Activated naive CD4-positive, alpha-beta T cell treated with anti-CD3 and anti-CD28 coated beads for 36 hours (primary cell): ENCODE data around the gene SIDT2. TPM values are rescaled to one million over a fixed set of nuclear protein-coding genes. Genes with fewer than 3 reads are reported as not detected.

Experiments used
- CTCF ChIA-PET: fragments of 350-600 bp; sonication (Branson Sonifier 250); formaldehyde crosslinking; loops from one replicate; lab custom pipeline; 2021; ENCODE audit warnings: antibody characterized with exemption; lab: Charles Lee
- DNase-seq: peaks from one replicate; pipeline ENCODE4 v3.0.0-alpha.2; 2020
- H3K27ac Mint-ChIP-seq: one replicate; pipeline ENCODE4 v1.8.0; 2021; ENCODE audit warnings: mild to moderate bottlenecking, mixed read lengths
- H3K27me3 Mint-ChIP-seq: one replicate; pipeline ENCODE4 v1.8.0; 2021; ENCODE audit warnings: low read depth, mixed read lengths
- H3K36me3 Mint-ChIP-seq: one replicate; pipeline ENCODE4 v1.8.0; 2021; ENCODE audit warnings: low read depth, mixed read lengths
- H3K4me1 Mint-ChIP-seq: one replicate; pipeline ENCODE4 v1.8.0; 2021; ENCODE audit warnings: low read depth, mixed read lengths
- H3K4me3 Mint-ChIP-seq: one replicate; pipeline ENCODE4 v1.8.0; 2021; ENCODE audit warnings: mild to moderate bottlenecking, moderate library complexity, mixed read lengths
- H3K9me3 Mint-ChIP-seq: one replicate; pipeline ENCODE4 v1.8.0; 2021; ENCODE audit warnings: mixed read lengths
- intact Hi-C: fragments of 100-400 bp; cut with micrococcal nuclease; formaldehyde crosslinking; loops from one replicate; pipeline ENCODE4 v1.15.1; 2023
- total RNA-seq, 2 experiments: library from RNA; stranded (reverse); gene quantifications; one replicate each; pipeline ENCODE4 v1.2.3, GENCODE V29; 2021

The SIDT2 gene
- total RNA-seq, 2 experiments from 2014 or later, result 23.9 to 25.6 TPM

DNA sequence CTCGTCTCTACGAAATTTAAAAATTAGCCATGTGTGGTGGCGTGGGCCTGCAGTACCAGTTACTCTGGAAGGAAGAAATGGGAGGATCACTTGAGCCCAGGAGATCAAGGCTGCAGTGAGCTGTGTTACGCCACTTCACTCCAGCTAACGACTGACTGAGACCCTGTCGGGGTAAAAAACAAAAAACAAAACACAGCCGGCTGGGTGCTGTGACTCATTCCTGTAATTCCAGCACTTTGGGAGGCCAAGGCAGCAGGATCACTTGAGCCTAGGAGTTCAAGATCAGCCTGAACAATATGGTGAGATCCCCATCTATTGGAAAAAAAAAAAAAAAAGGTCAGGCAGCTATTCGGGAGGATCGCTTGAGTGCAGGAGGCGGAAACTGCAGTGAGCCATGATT lies 32.0 kb upstream of the SIDT2 start:
- CTCF ChIA-PET, result interaction anchor here (0.6 to 2.9 kb wide), 3 partner anchors 34 to 356 kb away, joined by 3 to 13 read pairs (median 3); partner anchors contain the start of gene APOA5
- Mint-ChIP-seq H3K9me3 (no peaks in the 10 kb centered on the region), H3K27me3 (no peaks in the 10 kb centered on the region), H3K4me3 (peak overlapping the region; percentile 95), H3K27ac (no peak overlapping the region), H3K4me1 (peaks cover 45% of the 10 kb centered on the region), H3K36me3 (peaks cover 14% of the 10 kb centered on the region)
- intact Hi-C loops, result loop anchor here (10.0 kb wide), 1 partner anchor 178 kb away; the partner anchor contains the start of gene CEP164
- DNase-seq, result no peak

GRCh38 chr11:117152066-117152465 lies 26.5 kb upstream of the SIDT2 start:
- intact Hi-C loops, result no loop called here
- CTCF ChIA-PET, result interaction anchor here (0.7 to 1.0 kb wide), 2 partner anchors 19 to 29 kb away, joined by 3 read pairs; no protein-coding TSS in a partner anchor
- peaks cover 27% of the 10 kb centered on the region for H3K4me1 Mint-ChIP-seq
- H3K27me3 Mint-ChIP-seq, result no peaks in the 10 kb centered on the region
- DNase-seq, result no peak
- no peaks in the 10 kb centered on the region for H3K9me3 Mint-ChIP-seq
- no peak overlapping the region for H3K27ac Mint-ChIP-seq
- no peak overlapping the region for H3K4me3 Mint-ChIP-seq
- H3K36me3 Mint-ChIP-seq, result peaks cover 9% of the 10 kb centered on the region

DNA sequence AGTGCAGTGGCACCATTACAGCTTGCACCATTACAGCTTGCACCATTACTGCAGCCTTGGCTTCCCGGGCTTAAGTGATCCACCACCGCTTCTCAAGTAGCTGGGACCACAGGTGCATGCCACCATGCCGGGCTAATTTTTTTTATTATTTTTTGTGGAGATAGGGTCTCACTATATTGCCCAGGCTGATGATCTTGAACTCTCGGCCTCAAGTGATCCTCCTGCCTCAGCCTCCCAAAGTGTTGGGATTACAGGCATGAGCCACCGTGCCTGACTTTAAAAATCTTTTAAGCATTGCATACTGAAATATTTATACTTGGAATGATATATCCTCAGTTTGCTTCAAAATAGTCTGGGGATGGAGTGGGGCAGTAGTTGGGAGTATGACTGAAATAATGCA lies 24.1 kb upstream of the SIDT2 start:
- H3K9me3 Mint-ChIP-seq, result no peaks in the 10 kb centered on the region
- H3K27ac Mint-ChIP-seq, result no peak overlapping the region
- CTCF ChIA-PET, result interaction anchor here (0.7 kb wide), 1 partner anchor 174 kb away, joined by 4 read pairs; no protein-coding TSS in a partner anchor
- H3K36me3 Mint-ChIP-seq, result peaks cover 11% of the 10 kb centered on the region
- no peak for DNase-seq
- H3K4me1 Mint-ChIP-seq, result peaks cover 19% of the 10 kb centered on the region
- H3K27me3 Mint-ChIP-seq, result no peaks in the 10 kb centered on the region
- intact Hi-C loops, result no loop called here
- H3K4me3 Mint-ChIP-seq, result no peak overlapping the region

DNA sequence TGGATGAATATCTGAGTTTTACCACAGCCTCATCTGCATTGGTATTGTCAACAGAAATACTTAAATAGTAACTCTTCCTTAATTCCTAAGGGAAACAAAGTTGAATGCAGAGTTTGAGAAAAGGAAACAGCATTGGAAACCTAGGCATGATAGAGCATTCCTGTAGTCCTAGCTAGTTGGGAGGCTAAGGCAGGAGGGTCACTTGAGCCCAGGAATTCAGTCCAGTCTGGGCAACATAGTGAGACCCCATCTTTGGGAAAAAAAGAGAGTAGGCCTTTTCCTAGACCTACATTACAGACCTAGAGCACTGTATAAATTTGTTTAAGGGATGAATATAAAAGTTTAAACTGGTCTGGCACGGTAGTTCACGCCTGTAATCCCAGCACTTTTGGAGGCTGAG lies 21.0 kb upstream of the SIDT2 start:
- CTCF ChIA-PET, result interaction anchor here (1.8 kb wide), 1 partner anchor 12 kb away, joined by 6 read pairs; no protein-coding TSS in a partner anchor
- Mint-ChIP-seq H3K27me3 (no peaks in the 10 kb centered on the region), H3K27ac (peak overlapping the region; percentile 50), H3K4me1 (peaks cover 13% of the 10 kb centered on the region), H3K36me3 (peaks cover 16% of the 10 kb centered on the region), H3K4me3 (no peak overlapping the region), H3K9me3 (no peaks in the 10 kb centered on the region)
- DNase-seq, result no peak
- intact Hi-C loops, result no loop called here

- Mint-ChIP-seq H3K9me3 (no peaks in the 10 kb centered on the region), H3K4me3 (no peak overlapping the region), H3K27ac (peak overlapping the region; percentile 36), H3K27me3 (no peaks in the 10 kb centered on the region), H3K4me1 (peaks cover 8% of the 10 kb centered on the region), H3K36me3 (peaks cover 16% of the 10 kb centered on the region)
- intact Hi-C loops, result no loop called here
- CTCF ChIA-PET, result interaction anchor here (0.8 to 1.2 kb wide), 2 partner anchors 11 to 12 kb away, joined by 3 read pairs; no protein-coding TSS in a partner anchor
- no peak for DNase-seq
Observed at GRCh38 chr11:117159892-117160291, 18.7 kb upstream of the SIDT2 start.

DNA sequence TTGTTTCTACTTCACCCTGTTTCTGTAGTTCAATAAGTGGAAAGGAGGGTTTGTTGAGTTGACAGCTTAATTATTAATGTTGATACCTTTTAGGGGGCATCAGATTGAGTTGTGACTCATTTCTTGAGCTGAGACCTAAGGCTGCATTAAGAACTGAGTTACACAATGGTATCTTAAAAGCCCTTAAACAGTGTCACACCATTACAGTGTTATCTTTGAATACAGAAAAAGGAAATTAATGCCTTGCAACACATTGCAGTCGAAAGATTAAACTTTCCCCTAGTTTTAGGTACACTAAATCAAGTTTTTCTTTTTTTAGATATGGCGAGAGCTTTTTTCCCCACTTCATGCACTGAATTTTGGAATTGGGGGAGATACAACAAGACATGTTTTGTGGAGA lies 17.7 kb upstream of the SIDT2 start:
- Mint-ChIP-seq H3K27ac (no peak overlapping the region), H3K4me3 (no peak overlapping the region), H3K36me3 (peaks cover 20% of the 10 kb centered on the region), H3K9me3 (no peaks in the 10 kb centered on the region), H3K27me3 (no peaks in the 10 kb centered on the region), H3K4me1 (peaks cover 10% of the 10 kb centered on the region)
- no peak for DNase-seq
- CTCF ChIA-PET, result interaction anchor here (0.7 to 1.2 kb wide), 3 partner anchors 12 to 401 kb away, joined by 3 to 4 read pairs (median 3); no protein-coding TSS in a partner anchor
- intact Hi-C loops, result no loop called here

DNA sequence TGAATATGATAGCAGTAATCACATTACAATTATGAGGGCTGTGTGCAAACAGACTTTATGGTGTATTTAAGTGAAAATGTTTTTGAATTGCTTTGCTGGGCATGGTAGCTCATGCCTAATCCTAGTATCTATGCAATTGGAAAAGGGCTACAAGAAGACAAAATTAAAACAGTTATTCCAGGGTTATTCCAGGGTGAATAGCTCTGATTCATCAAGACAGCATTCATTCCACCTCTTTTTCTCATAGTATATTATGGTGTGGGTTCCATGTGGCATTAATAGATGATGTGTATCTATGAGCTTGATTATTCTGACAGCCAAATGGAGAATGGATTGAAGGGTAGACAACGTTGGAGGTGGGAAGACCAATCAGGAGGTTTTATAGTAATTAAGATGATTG lies 12.1 kb upstream of the SIDT2 start:
- intact Hi-C loops, result no loop called here
- H3K4me1 Mint-ChIP-seq, result peaks cover 3% of the 10 kb centered on the region
- no peaks in the 10 kb centered on the region for H3K27me3 Mint-ChIP-seq
- DNase-seq, result no peak
- CTCF ChIA-PET, result interaction anchor here (1.0 kb wide), 1 partner anchor 21 kb away, joined by 5 read pairs; no protein-coding TSS in a partner anchor
- H3K36me3 Mint-ChIP-seq, result peaks cover 16% of the 10 kb centered on the region
- H3K4me3 Mint-ChIP-seq, result no peak overlapping the region
- no peak overlapping the region for H3K27ac Mint-ChIP-seq
- no peaks in the 10 kb centered on the region for H3K9me3 Mint-ChIP-seq

DNA sequence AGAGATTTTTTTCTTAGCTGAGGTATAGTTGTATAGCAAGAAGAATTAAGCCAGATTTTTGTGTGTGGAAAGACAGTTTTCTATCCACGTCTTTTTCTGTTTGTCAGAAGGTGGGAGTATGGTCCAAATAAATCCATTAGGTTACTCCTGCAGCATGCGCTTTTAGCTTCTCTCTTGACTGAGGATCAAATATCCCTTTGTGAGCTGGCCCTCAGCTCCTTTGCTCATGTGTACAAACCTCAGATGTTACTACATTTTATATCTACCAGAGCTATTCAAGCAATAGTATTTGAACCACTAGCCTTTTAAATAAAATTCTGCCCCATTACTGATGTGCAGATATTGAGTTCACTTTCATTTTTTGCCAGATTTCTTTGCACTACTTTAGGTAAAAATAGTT lies 8.8 kb upstream of the SIDT2 start:
- Mint-ChIP-seq H3K4me1 (peaks cover 11% of the 10 kb centered on the region), H3K9me3 (no peaks in the 10 kb centered on the region), H3K27ac (no peak overlapping the region), H3K4me3 (no peak overlapping the region), H3K36me3 (peaks cover 12% of the 10 kb centered on the region), H3K27me3 (no peaks in the 10 kb centered on the region)
- CTCF ChIA-PET, result interaction anchor here (0.6 to 1.1 kb wide), 2 partner anchors 12 to 25 kb away, joined by 3 to 5 read pairs; partner anchors contain the start of gene PAFAH1B2
- DNase-seq, result no peak
- intact Hi-C loops, result no loop called here

DNA sequence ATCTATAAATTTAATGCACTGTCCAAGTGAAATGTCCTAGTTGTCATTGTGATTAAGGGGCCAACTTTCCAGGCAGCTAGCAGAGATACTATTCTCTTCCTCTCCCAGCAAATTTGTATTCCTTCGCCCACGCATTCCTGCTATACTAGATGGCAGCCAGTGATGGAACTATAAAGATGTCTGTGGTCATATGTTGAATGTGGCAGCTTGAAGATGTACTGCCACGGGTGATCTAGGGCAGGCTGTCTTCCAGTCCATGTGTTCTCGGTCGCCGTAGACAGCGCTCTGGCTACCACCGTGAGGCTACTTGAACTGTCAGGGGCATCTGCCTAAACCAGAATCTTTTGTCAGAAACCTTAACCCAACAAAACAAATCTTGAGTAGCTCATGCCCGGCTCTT lies 8.3 kb upstream of the SIDT2 start:
- H3K36me3 Mint-ChIP-seq, result peaks cover 11% of the 10 kb centered on the region

GRCh38 chr11:117171007-117171403 lies 7.5 kb upstream of the SIDT2 start:
- H3K36me3 Mint-ChIP-seq, result peaks cover 7% of the 10 kb centered on the region
- no peak overlapping the region for H3K4me3 Mint-ChIP-seq
- no peaks in the 10 kb centered on the region for H3K9me3 Mint-ChIP-seq
- CTCF ChIA-PET, result interaction anchor here (0.6 kb wide), 1 partner anchor 19 kb away, joined by 3 read pairs; no protein-coding TSS in a partner anchor
- H3K4me1 Mint-ChIP-seq, result peaks cover 9% of the 10 kb centered on the region
- H3K27me3 Mint-ChIP-seq, result no peaks in the 10 kb centered on the region
- DNase-seq, result no peak
- peak overlapping the region; percentile 18 for H3K27ac Mint-ChIP-seq
- intact Hi-C loops, result no loop called here

More for the DNA sequence above, 8.3 kb upstream of the SIDT2 start:
- H3K27me3 Mint-ChIP-seq, result no peaks in the 10 kb centered on the region
- peak overlapping the region; percentile 16 for H3K27ac Mint-ChIP-seq
- DNase-seq, result no peak
- H3K9me3 Mint-ChIP-seq, result no peaks in the 10 kb centered on the region
- H3K4me1 Mint-ChIP-seq, result peaks cover 11% of the 10 kb centered on the region
- intact Hi-C loops, result no loop called here
- CTCF ChIA-PET, result no interaction called here
- no peak overlapping the region for H3K4me3 Mint-ChIP-seq

GRCh38 chr11:117171404-117172061 lies 7.0 kb upstream of the SIDT2 start:
- CTCF ChIA-PET, result interaction anchor here (0.8 to 1.6 kb wide), 3 partner anchors 9 to 255 kb away, joined by 3 to 8 read pairs (median 3); no protein-coding TSS in a partner anchor
- H3K4me1 Mint-ChIP-seq, result peaks cover 9% of the 10 kb centered on the region
- H3K4me3 Mint-ChIP-seq, result no peak overlapping the region
- DNase-seq, result no peak
- H3K27me3 Mint-ChIP-seq, result no peaks in the 10 kb centered on the region
- H3K9me3 Mint-ChIP-seq, result no peaks in the 10 kb centered on the region
- peaks cover 7% of the 10 kb centered on the region for H3K36me3 Mint-ChIP-seq
- intact Hi-C loops, result no loop called here
- peak overlapping the region; percentile 18 for H3K27ac Mint-ChIP-seq

GRCh38 chr11:117172724-117173421 lies 5.7 kb upstream of the SIDT2 start:
- intact Hi-C loops, result no loop called here
- H3K9me3 Mint-ChIP-seq, result no peaks in the 10 kb centered on the region
- no peak for DNase-seq
- no peak overlapping the region for H3K27ac Mint-ChIP-seq
- peaks cover 5% of the 10 kb centered on the region for H3K36me3 Mint-ChIP-seq
- H3K27me3 Mint-ChIP-seq, result no peaks in the 10 kb centered on the region
- H3K4me1 Mint-ChIP-seq, result peaks cover 11% of the 10 kb centered on the region
- no peak overlapping the region for H3K4me3 Mint-ChIP-seq
- CTCF ChIA-PET, result interaction anchor here (0.5 to 1.6 kb wide), 7 partner anchors 8 to 449 kb away, joined by 3 to 8 read pairs (median 3); no protein-coding TSS in a partner anchor
